GM19438 (cell line): ENCODE results near the gene FAM181A.
A peak's percentile ranks its signal among the peaks of the same experiment; 100 is the strongest.

Source experiments
- ATAC-seq: cut with Tn5 transposase; IDR thresholded peaks from one replicate; pipeline ENCODE4 v1.9.1; 2021; ENCODE audit warnings: low read depth; ENCODE audit not compliant: unreplicated experiment

Gene FAM181A

DNA sequence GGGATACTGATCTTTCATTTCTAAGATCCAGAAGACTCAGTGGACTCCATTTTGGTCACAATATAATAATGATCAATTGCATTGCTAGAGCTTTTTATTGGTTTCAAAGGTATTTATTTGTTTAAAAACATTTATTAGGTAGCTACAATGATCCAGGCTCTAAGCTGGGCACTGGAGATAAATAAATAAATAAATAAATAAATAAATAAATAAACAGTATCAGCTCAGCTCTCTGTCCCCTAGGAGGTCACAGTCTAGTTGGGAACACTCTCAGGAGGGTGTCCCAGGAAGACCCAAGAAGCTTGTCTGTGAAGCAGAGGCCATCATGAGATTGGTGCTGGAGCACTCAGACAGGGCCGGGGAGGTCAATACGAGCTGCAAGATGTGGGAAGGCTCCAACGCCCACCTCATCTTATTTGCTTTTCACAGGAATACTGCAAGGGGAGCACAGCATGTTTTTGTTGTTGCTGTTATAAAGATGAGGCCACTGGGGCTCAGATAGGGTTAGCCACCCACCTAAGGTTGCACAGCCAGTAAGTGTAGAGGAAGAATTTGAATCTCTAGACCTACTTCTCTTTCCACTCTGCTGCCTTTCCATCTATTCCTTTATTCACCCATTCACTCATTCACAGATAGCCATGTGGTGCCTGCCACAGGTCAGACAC, 33.8 kb downstream of the FAM181A start:
- ATAC-seq = no peak

DNA sequence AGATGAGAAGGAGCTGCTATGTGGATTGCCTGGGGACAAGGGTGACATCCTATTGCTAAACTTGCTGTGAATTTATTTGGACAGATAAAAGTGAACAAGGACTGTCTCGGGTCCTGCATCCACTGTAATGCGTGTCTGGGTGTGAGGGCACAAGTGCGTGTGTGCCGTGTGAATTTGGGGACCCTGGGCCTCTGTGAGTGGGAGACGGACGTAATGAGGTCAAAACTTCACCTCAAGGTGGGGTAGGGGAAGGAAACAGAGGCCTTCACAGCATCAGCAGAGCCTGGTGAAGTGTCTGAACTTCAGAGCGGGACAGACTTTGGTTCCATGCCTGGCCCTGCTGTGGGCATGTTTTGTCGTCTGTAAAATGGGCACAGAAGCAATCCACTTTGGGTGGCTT, 34.5 kb downstream of the FAM181A start:
- ATAC-seq = no peak

DNA sequence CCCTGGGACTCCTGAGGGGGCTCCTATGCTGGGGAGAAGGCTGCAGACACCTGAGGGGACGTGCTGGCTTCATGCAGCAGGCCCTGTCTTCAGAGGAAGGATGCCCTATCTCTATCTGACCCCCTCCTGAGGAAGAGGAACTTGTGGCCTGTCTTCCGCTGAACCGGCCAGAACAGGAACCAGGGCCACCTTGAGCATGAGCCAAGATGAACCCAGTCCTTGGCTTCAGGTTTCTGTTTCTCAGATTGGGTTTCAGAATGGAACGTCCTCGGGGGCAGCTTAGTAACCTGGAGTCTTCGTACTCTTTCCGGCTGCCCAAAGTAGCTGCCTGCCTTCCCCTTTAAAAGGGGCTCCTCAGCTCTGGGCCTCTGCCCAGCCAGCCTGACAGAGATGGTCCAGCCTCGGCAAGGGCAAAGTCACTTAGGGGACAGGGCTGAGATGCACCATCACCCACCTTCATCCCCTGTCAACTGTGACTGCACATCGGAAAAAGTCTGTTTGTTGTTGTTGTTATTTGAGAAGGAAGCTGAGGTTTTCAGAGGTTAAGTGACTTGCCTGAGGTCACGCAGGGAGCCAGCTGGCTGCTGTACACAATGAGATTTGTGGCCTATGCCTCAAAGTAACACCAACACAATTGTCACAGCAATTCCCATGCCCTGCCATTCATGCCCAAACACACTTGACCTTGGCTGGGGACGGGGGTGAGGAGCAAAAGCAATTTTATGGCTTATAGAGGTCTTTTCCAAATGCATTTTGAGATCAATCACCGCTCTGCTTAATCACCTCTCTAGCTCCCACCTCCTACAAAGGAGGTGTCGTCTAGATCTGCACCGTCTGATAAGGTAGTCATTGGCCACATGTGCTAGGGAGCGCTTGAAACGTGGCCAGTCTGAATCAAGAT, 35.8 kb downstream of the FAM181A start:
- peak; percentile 50 for ATAC-seq

DNA sequence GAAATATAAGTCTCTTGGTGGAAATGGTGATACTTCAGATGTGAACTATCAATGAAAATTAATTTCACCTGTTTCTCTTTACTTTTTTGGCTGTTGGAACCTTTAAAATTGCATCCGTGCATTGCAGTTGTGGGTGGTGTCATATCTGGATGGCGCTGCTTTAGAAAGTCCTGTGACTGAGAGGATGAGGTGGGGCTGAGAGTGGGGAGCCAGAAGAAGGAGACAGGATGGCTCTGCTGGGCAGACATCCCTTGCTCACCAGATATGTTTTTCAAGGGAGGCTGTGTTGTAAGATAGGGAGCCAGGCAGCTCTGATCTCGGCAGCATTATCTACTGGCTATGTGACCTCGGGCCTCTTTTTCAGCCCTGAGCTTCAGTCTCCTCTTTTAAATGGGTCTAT, 36.5 kb downstream of the FAM181A start:
- ATAC-seq = no peak

DNA sequence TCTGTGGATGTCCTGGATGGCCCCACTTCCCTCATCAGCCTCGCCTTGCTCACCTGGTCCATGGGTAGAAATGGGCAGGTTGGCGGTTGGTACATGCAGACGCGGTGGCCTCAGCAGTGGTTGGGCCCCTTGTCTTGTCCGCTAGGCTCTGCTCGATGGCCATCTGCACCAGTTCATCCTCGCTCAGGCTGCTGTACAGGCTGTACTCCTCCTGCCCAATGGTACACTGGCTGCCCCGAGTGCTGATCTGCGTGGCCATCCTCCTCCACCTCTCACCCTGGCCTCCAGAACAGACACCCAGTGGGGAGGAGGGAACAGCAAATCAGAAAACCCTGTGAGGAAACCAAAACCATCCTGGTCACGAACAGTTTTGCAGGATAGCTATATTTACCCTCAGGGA, 37.1 kb downstream of the FAM181A start:
- ATAC-seq = no peak

DNA sequence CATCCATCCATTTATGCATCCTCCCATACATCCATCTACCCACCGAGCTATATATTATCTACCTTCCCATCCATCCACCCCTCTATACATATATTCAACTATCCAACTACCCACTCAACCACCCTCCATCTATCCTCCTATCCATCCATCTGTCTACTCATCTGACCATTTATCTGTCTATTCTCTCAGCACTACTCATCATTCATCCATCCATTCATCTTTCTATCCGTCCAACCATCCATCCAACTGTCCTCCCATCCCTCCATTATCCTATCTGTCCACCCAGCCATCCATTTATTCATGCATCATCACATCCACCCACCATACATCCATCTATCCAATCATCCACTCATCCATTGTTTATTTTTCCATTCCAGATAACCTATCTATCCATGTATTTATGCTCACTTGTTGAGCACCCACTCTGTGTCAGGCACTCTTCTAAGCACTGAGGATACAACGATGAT, 37.7 kb downstream of the FAM181A start:
- no peak for ATAC-seq

DNA sequence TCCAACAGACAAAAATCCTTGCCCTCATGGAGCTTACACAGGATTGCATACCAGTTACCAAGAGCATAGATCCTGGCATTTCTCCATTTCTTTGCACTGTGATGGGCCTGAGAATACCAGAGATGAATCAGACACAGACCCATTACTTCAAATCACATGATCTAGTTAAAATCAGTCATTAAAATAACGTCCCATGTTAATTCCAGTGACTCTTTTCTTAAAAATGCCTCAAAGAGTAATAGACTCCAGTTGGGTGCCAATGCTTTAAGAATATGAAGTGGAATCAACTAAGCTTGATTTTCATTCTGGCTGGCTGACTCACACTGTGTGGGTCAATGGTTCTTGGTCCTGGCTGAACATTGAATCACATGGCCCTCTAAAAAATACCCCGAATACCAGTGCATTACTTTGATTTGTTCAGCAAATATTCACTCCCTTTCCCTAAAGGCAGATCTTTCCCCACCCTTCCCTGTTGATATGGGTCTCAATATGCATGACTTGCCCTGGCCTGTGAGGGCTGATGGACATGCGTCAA, 38.2 kb downstream of the FAM181A start:
- no peak for ATAC-seq

DNA sequence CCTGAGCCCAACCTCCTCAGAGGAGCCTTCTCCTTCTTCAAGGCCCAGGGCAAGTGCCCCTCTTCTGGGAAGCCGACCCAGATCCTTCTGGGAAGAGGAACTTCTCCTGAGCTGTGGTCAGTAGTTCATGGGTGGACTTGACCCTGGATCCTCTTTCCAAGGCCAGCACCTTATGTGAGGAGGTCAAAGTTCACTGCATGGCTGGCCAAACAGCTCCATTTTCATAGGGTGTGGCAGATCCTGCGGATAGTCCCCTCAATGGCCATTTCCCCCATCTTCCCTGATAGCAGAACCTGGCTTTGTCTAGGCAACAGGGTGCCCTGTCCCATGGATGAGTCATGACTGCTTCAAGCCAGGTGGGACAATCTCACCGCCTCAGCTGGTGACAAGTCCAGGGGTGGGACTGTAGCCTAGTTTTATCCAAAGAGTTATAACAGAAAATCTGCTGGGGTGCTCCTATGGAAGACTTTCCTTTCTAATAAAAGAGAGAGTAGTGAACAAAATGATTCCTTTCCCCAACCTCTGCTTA, 38.9 kb downstream of the FAM181A start:
- no peak for ATAC-seq

DNA sequence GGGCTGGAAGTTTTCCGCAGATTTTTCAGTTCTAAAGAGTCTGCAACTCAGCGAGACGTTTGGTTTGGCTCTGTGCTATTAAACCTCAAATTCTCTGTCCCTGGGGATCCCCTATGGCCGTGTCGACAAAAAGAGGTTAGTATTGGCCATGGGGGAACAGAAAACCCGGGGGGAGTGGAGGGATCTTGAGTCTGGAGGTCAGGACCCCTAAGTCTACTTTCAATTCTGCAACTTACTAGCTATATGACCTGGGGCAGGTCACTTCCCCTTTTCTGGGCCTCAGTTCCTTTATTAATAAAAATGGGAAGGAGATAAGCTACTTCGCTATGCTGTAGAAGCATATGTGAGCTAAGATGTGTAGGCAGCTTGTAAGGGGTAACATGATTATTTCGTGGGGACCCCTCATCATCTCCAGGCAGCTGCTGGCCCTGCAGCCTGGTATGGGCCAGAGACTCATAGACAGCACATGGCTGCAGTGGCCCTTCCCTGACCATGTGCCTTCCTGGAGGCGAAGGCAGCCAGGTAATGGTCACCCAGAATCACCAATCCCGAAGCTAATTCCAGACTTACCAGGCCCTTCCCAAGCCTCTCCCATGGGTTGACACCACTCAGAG, 40.6 kb downstream of the FAM181A start:
- ATAC-seq = no peak

DNA sequence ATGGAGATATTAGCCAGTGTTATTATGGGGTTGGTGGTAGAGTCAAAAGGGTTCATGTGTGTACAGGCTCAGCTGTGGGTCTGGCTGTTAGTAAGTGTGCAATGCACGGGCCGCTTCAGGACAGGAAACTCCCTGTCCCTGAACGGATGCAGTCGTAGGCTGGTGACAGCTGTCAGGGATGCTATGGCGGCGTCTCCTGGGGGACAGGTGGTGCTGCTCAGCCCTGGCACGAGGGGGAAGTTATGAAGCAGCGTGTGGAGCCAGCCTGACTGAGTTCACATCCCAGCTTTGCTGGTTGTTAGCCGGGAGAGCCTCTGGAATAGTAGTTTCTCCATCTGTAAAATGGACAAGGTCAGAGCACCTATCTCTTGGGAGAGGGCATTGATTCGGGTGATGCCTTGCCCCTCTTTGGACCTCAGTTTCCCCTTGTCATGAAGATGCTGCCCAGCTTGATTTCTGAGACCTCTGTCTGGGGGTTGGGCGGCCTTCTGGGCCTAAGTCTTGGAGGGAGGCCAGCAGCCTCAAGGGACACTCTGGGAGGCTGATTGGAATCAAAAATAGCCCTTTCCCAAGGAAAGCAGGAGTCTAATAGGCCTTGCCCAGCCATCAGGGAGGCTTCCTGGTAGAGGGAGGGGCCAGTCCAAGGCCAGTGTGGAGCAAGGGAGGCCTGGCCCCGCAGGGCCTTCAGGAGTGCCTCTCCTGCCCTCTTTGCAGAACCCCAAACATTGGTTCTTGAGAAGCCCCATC, 42.1 kb downstream of the FAM181A start:
- ATAC-seq = no peak

DNA sequence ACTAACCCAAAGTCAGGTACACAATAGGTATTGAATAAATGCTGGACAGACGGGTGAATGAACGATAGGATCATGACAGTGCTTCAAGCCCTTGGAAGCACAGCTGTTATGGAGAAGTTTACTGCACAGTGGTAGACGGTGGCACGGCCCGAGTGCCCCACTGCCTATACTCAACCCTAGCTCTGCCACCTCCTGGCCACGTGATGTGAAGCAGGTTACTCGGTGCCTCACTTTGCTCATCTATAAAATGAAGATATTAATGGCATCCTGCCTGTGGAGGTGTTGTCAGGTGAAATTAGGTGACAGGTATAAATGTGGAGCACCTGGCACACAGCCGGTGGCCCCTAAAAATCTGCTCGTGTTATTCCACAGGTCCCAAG, 43.4 kb downstream of the FAM181A start:
- ATAC-seq = no peak

DNA sequence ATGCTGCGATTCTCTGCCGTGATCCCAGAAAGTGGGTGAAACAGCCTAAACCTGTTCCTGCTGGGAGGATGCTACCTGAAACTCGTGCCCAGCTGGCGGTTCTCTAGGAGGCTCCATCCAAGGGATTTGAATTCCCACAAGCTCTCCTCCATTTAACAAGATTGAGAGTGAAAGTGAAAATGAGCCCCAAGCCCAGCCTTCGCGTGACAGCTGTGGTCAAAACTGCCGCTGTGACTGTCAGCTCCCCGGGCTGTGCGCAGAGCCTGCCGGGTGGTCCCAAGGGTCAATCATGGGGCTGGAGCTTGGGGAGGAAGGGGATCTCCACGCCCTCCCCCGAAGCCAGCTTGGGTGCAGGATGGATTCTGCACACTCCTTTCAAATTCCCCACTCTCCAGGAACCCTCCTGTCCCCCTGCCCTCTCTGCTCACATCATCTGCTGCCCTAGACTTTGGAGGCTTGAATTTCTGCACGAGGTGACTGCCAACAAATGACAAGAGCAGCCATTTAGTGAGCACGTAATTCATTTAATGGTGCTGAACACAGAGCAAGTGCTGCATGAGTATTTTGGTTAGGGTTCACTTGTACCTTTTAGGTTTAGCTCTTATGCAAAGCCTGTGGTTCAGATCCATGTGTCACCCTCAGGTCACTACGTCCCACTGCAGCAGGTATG, 44.0 kb downstream of the FAM181A start:
- ATAC-seq = peak; percentile 40

DNA sequence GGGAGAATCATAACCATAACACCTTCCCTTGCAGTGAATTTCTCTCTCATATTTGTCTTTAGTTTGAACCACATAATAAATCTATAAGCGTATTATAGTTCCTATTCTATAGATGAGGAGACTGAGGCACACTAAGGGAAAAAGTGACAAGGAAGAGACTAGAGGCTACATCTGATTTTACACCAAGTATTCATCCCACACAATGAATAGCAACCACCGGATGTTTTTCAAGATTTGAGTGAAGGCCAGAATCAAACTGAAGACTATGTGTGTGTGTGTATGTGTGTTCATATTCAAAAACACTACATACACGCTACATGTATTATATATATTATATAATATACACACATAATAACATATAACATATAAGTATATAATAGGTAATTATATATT, 44.5 kb downstream of the FAM181A start:
- ATAC-seq = no peak

DNA sequence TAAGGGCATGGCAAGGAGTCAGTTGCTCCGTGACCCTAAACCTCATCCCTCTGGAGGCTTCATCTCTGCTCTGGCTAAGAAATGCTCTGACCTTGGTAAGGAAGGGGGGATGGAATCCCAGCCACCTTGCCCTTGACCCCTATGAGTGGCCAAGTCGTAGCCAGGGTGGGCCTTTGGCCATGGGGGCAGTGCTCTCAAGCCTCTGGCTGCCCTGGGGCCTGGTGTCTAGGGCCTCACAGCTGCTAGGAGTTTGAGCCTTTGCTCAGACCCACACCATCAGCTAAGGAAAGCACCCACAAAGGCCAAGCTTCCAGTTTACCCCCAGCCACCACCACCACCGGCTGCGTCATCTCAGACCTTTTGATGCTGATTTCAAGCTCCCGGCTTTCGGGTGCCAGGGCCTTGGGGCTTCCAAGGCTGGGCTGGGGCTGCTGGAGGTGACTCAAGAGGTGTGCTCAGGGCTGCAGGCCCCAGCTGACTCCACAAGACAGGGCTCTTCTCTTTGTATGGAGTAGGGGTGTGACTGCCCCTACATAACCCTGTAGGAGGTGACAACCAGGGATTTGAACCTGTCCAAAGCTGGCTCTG, 45.6 kb downstream of the FAM181A start:
- no peak for ATAC-seq

DNA sequence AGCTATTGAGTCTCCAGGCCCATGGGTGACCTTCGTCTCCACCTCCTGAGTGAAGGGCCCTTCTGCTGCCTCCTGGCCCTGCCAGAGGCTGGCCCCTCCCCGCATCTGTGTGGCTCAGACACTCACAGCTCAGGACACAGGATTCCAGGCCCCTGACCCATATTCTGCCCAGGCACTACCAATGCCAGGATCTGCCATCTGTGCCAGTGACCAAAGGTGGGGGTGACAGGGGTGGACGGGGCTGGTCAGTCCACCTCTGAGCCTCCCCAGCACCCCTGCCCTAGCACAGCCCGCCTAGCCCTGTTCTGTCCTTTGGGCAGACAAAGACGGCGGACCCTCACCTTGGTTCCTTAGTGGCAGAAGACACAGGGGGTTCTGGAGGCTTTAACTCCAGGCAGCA, 46.5 kb downstream of the FAM181A start:
- ATAC-seq = no peak

DNA sequence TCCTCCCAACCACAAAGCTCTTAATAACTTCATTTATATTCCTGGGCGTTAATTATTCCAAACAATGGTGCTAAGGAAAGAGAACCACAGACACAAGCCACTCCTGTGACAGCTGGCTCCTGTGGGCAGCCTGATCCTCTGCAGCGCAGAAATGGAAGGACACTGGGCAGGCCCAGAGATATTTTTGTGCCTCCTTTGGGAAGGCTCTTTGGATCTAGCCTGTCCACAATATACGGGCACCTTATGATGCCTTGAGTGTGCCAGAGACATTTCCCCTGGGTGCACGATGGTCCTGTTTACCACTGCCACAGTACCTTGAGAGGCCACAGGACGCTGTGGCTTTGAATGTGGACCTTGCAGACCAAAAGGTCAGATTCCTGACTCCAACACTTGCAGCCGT, 47.2 kb downstream of the FAM181A start:
- no peak for ATAC-seq

DNA sequence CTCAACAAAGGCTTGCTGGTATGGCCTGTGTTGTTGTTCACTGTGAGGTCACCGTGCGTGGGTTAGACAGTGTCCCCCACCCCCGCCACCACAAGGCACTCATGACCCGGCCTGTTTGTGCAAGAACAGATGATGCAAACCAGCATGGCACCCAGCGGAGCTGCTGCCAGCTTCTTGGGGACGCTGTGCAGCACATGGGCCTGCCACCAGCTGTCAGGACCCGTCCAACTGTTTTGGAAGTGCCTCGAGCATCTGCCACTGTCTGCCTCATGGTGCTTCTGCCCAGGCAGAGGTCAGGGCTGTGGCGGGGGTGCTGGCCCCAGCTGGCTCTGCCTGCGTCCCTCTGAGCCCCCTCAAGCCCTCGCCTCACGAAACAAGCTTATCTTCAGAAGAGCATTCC, 47.7 kb downstream of the FAM181A start:
- ATAC-seq = no peak

DNA sequence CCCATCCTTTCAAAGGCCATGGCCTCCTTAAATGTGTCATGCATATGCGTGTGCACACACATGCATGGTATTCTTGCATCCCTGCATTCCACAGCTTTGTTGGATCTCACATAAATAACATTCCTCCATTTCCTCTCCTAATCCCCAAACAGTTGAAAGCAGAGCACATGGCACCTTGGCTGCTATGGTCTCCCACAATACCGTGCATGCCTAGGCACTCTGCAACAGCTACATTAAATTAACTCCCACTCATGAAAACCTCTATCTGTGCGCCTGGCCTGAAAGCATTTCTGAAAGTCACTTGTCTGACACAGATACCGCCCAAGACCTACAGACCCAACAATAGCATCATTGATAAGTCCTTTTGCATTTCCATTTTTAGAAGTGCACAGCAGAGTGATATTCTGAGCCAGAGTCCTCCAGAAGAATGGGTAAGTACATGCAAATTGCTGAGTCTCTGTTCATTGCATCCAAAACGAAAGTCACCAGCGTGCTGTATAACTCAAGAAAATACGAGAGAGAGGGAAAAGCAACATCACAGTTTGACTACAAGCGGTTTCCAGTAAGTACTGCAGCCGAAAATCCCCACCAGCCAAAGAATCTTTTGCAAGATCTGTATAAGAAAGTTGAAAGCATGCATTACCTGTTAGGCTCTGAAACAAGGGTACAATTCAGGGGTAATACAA, 48.8 kb downstream of the FAM181A start:
- ATAC-seq = peak; percentile 45

DNA sequence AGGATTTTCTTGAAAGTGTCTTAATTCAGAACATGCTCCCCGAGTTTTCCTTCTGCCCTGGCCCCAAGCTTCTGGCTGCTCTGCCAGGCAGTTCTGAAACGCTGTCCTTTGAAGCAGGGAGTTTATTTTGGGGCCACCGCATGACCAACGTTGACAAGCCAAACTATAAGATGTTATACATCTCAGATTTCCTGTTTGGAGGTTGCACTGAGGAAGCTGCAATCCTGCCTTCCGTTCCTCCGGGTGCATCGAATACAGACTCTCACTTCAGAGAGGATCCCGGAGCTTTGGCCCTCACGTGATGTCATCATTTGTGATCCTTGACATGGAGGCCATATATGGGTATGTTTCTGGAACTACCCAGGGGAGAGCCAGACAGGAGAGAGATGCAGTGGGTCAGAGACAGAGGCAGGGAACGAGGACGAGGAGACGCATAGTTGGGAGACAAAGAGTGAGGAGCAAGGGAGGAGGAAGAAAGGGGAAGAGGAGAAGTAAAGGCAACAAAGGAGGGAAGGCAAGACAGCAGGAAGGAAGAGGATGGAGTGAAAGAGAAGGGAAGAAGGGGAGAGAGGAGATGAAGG, 49.4 kb downstream of the FAM181A start, which contains the start of gene ASB2:
TSS of gene ASB2 (minus strand) at position 94 of the 581 bp plus-strand sequence. CDS start 12,031 bp downstream, outside the sequence.
- ATAC-seq = peak; percentile 13
